H1 (cell line): ENCODE measurements around the gene KRTAP9-6.

ENCODE experiments used
- CTCF ChIP-seq, 3 experiments: IDR thresholded peaks; 1 replicate in 2 of 3; 2 replicates in 1 of 3; pipeline versions ENCODE4 v1.5.1 to v1.6.1; 2011; ENCODE audit warnings: low read length in 3 of 3, mild to moderate bottlenecking in 3 of 3, inconsistent platforms in 2 of 3, low read depth in 1 of 3, moderate library complexity in 1 of 3; ENCODE audit not compliant: insufficient read depth in 1 of 3; ENCODE audit errors: control extremely low read depth in 1 of 3
- EZH2 ChIP-seq: fragments of 200-600 bp; sonication (generic); IDR thresholded peaks from 2 replicates; pipeline ENCODE4 v1.7.1; 2012; ENCODE audit warnings: low read depth, mild to moderate bottlenecking, moderate library complexity, low read length, inconsistent platforms; ENCODE audit not compliant: severe bottlenecking
- KDM1A ChIP-seq: fragments of 200-600, 300-600 bp; sonication (generic); IDR thresholded peaks from 2 replicates; pipeline ENCODE4 v1.7.1; 2016; ENCODE audit warnings: mild to moderate bottlenecking, low read length, borderline replicate concordance
- RBBP5 ChIP-seq: IDR thresholded peaks from 2 replicates; pipeline ENCODE4 v1.7.1; 2012; ENCODE audit warnings: low read depth, mild to moderate bottlenecking, inconsistent platforms, low read length, moderate library complexity, borderline replicate concordance
- TEAD4 ChIP-seq: IDR thresholded peaks from 2 replicates; pipeline ENCODE4 v1.6.1; 2012; ENCODE audit warnings: low read depth, low read length, inconsistent platforms, mixed read lengths

- TF ChIP-seq CTCF (IDR thresholded peaks at IDR 0.05; ENCODE audit: control extremely low read depth in 1 of 3, insufficient read depth in 1 of 3, low read depth in 1 of 3, low read length in 3 of 3) = no peak
- TF ChIP-seq RBBP5 = no peak
- no peak for TF ChIP-seq KDM1A
- no peak for TF ChIP-seq EZH2
- no peak for TF ChIP-seq TEAD4
Observed at GRCh38 chr17:41308251-41308917, 43.2 kb downstream of the KRTAP9-6 start.
